Skeletal muscle cell (primary cell): ENCODE measurements around the gene LAMA3.
A peak's percentile ranks its signal among the peaks of the same experiment; 100 is the strongest.

Experiments used
- DNase-seq: peaks from one replicate; pipeline ENCODE4 v3.0.0-alpha.2; 2010; ENCODE audit warnings: low read depth
- H3K4me3 ChIP-seq: 2 replicates; pipeline ENCODE4 v1.5.1; 2011; ENCODE audit warnings: low read depth, mild to moderate bottlenecking, control low read depth, low read length, moderate library complexity

Gene LAMA3

GRCh38 chr18:23969664-23970063, 280.4 kb downstream of the LAMA3 start:
- DNase-seq: no peak
- no peak overlapping the region for H3K4me3 ChIP-seq

GRCh38 chr18:23970161-23971096, 281.2 kb downstream of the LAMA3 start:
- no peak for DNase-seq
- H3K4me3 ChIP-seq: no peak overlapping the region

- no peak overlapping the region for H3K4me3 ChIP-seq
Observed at GRCh38 chr18:23971097-23971440, 281.8 kb downstream of the LAMA3 start.

GRCh38 chr18:23971666-23972230, 282.5 kb downstream of the LAMA3 start:
- H3K4me3 ChIP-seq: no peak overlapping the region
- no peak for DNase-seq

More at GRCh38 chr18:23971097-23971440, 281.8 kb downstream of the LAMA3 start:
- no peak for DNase-seq

- DNase-seq: no peak
- H3K4me3 ChIP-seq: no peak overlapping the region
Observed at GRCh38 chr18:23972453-23972852, 283.2 kb downstream of the LAMA3 start.

GRCh38 chr18:23977103-23977502, 287.9 kb downstream of the LAMA3 start:
- DNase-seq: no peak
- no peak overlapping the region for H3K4me3 ChIP-seq

- no peak for DNase-seq
Observed at GRCh38 chr18:23977719-23978483, 288.6 kb downstream of the LAMA3 start.

GRCh38 chr18:23981369-23981980, 292.2 kb downstream of the LAMA3 start:
- no peak overlapping the region for H3K4me3 ChIP-seq
- DNase-seq: no peak

More at GRCh38 chr18:23977719-23978483, 288.6 kb downstream of the LAMA3 start:
- H3K4me3 ChIP-seq: no peak overlapping the region

GRCh38 chr18:23982155-23983079, 293.2 kb downstream of the LAMA3 start:
- H3K4me3 ChIP-seq: no peak overlapping the region
- peak; percentile 40 for DNase-seq

GRCh38 chr18:23983112-23983511, 293.9 kb downstream of the LAMA3 start:
- no peak for DNase-seq
- H3K4me3 ChIP-seq: no peak overlapping the region

- DNase-seq: no peak
Observed at GRCh38 chr18:23986600-23987359, 297.5 kb downstream of the LAMA3 start.

GRCh38 chr18:23990474-23991410, 301.5 kb downstream of the LAMA3 start:
- DNase-seq: no peak
- no peak overlapping the region for H3K4me3 ChIP-seq

More at GRCh38 chr18:23986600-23987359, 297.5 kb downstream of the LAMA3 start:
- no peak overlapping the region for H3K4me3 ChIP-seq

GRCh38 chr18:23992089-23992940, 303.1 kb downstream of the LAMA3 start:
- DNase-seq: no peak
- no peak overlapping the region for H3K4me3 ChIP-seq

GRCh38 chr18:23992941-23993280, 303.7 kb downstream of the LAMA3 start:
- no peak for DNase-seq
- H3K4me3 ChIP-seq: no peak overlapping the region

GRCh38 chr18:23994361-23994902, 305.2 kb downstream of the LAMA3 start:
- peak overlapping the region; percentile 2 for H3K4me3 ChIP-seq
- peak; percentile 85 for DNase-seq

GRCh38 chr18:23995180-23995579, 305.9 kb downstream of the LAMA3 start:
- DNase-seq: no peak
- no peak overlapping the region for H3K4me3 ChIP-seq
